Measurements from ENCODE around the gene CCDC6.
"Not testable (repeated sequence)": the region's sequence is repeated elsewhere in the genome, so short reads cannot be mapped to it uniquely, and the experiment has no call there.

CCDC6 gene

DNA sequence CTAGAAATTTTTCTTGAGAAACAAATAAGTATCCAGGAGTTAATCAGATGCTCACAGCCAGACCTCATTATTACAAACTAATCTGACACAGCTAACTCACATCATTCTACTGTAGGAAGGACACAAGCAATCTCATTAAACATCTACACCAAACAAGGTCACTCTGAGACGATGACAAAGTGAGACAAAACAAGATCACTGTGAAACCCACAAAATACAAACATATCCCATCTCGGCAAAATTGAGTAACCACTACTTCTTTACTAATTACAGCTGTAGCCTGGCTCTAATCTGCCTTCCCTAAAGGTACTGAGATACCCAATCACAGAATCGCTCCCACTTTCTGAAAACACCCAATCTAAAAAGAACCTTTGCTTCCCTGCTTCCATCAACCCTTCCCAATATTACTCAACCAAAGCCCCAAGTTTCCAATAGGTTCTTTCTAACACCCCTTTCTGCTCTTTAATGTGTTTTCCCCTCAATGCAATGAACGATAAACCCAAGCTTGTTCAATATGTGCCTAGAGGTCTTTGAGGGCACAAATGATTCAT lies 26.9 kb downstream of the CCDC6 start:
- no peak for DNase-seq

DNA sequence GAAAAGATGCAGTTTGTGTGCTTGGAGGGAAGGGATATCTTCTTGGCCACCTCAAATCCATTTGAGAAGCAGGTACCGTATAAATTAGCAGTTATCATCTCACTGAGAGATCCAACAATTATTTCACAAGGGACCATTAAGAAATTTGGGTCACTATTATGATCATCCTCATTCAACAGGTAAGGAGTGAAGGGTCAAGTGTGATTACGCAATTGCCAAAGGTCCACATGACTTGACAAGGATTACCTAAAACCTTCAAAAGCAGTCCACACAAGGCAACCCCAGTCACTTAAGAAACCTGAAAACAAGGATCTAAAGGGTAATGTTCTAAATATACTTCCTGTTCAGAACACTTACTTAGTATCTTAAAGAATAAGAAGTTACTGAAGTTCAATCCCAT lies 27.4 kb downstream of the CCDC6 start:
- no peak for DNase-seq

DNA sequence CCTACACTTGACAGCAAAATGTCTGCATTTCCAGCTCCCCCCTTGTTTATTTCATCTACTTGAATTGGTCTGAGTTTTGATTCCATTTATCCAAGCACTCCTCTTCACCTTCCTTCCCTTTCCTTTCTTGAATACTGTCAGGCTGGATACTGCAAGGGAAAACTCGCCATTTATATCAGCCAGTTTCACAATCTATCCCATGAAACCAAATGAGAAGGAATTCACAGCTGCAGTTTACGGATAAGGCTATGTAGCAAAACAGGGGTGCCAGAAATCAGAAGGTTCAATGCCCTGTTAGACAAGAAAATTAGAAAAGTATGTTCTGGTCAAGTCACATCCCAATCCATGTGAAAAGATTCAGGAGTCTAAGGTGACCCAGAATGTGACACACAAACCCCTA lies 28.1 kb downstream of the CCDC6 start:
- DNase-seq = no peak

DNA sequence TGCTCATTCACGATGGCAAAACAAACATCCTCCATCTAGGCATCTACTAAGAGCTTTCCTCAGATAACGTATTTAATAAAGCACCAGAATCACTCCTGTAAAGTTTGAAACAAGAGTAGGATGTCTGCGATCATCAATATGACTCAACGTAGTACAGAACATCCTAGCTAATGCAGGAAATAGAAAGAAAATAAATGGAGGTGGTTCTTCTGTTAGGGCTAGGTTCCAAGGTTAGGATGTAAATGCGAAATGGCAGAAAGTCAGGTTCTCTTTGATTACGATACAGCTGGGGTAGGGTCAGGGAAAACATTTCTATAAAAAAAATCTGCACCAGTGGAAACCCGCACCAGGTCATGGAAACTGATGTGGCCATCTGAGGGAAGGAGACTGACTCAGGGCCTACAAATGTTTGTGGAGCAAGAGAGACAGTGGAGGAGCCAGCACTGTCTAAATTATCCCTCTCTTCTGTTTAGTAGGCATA lies 29.1 kb downstream of the CCDC6 start:
- no peak for DNase-seq

DNA sequence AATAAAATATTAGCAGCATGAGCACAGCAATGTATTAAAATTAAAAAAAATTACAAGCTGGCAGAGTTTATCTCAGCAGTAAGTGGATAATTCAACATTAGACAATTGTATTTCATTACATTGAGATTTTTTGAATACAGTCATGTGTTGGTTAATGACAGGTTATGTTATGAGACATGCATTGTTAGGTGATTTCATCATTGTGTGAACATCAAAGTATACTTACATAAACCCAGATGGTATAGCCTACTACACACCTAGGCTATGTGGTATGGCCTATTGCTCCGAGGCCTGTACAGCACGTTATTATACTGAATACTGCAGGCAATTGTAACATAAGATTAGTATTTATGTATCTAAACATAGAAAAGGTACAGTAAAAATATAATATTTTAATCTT lies 29.7 kb downstream of the CCDC6 start:
- DNase-seq = no peak

DNA sequence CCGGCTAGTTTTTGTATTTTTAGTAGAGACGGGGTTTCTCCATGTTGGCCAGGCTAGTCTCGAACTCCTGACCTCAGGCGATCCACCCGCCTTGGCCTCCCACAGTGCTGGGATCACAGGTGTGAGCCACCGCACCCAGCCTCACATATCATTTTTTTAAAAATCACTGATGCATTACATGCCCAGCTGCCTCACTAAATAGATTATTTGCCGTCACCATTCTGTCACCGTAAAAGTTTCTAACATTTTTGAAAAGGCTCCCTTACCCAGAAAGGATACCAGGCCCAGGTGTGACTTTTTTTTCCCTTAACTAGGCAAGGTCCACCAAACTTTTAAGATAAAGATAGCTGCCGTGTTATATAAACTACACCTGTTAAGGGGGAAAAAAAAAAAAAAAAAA lies 30.1 kb downstream of the CCDC6 start:
- DNase-seq = not testable (repeated sequence)

DNA sequence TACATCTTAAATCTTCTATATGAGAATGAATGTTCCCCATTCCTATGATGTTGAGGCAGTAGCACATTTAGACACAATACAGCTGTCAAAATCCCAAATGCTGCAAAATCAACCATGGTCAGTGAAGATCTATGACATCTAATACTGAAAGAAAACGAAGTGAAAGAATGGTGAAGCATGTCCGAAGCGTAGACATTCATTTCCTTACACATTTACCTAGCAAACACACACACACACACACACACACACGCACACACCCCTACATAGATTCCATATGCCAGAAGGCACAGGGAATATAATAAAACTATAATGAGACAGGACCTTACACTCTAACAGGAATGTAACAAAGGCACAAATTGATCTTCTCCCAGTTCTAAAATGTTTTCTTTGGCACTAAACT lies 32.5 kb downstream of the CCDC6 start:
- no peak for DNase-seq

DNA sequence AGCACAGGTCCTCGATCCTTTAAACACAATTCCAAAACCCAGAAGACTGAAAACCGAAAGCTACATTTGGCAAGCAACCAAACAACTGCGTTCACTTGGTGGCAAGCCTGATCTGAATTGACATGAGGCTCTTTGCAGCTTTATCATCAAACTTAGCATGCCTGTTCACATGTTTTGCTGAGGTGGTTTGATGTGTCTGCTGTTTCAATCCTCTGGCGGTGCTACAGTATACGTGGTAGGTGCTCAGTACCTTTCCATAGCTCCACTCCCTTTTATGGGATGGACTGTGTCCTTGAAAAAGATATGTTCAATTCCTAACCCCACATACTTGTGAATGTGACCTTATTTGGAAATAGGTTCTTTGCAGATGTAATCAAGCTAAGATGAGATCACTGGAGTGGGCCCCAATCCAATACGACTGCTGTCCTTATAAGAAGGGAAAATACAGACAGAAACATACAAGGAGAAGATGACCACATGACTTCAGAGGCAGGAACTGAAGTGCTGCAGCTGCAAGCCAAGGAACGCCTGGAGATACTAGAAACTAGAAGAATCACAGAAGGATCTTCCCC lies 33.4 kb downstream of the CCDC6 start:
- DNase-seq = peak in 3 of 6 experiments; percentile 18 to 22 (median 19)

DNA sequence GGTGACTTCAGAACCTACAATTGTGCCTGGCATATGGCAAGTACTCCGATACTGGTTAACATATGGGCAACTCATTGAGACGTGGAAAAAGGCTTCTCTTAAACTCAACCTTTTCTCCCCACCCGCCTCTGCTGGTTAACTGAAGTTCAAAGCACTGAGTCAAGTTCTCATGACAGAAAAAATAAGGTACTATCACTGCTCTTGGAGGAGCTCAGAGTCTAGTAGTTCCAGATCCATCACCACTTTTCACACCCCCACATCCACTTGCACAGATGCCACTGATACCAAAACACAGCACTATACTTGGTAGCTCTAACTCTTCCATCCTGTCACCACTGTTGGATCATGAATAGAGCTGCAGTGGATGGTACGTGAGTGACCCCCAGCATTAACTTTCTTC lies 36.2 kb downstream of the CCDC6 start:
- no peak for DNase-seq

DNA sequence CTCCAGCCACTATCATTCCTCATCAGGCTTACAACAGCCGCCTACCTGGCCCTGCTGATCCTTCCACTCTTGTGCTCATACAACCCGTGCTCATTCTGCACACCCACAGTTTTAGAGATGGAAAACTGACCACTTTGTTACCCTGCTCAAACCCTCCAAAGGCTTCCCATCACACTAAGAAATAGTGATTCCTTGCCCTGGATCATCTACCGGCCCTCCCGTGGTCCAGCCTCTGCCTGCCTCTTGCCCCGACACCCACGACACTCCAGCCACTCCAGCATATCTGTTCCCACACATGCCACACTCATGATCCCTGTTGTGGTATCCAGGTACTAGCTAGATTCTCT lies 36.8 kb downstream of the CCDC6 start:
- DNase-seq = no peak

DNA sequence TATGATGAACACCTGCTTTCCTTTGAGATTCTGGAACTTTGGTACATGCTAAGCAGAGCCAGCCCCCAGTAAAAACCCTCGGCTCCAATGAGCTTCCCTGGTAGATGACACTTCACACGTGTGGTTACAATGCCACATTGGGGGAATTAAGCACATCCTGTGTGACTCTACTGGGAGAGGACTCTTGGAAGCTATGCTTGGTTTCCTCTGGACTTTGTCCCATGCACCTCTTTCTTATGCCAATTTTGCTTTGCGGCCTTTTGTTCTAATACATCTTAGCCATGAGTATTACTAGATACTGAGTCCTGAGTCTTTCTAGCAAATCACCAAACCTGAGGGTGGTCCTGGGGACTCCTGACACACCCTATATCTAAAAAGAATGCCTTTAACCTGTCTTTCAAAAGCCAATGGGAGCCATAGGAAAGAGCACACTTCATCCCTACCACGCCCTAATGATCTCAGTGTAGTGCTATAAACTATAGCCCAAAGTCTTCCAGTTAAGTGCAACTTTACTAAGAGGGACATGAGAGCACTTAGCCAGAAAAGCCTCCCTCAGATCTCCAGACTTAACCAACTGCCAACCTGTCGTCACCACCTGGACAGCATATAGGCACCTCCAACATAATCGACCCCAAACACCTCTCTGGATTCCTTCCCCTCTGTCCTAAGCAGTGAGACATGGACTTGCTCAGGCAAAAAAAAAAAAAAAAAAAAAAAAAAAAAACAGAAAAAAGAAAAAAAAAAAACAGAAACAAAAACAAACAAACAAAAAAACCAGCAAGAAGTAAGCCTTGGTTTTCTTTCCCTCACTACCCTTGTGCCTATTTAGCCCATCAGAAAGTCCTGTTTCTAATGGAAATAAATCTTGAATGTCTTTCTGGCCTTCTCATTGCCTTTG lies 37.4 kb downstream of the CCDC6 start:
- DNase-seq = no peak

DNA sequence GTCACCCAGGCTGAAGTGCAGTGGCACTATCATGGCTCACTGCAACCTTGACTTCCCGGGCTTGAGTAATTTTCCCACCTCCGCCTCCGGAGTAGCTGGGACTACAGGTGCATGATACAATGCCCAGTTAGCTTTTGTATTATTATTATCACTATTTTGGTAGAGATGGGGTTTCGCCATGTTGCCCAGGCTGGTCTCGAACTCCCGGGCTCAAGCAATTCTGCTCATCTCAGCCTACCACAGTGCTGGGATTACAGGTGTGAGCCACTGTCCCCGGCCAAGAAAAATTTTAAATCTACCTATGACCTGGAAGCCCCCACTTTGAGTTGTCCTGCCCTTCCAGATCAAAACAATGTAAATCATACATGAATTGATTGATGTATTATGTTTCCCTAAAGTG lies 38.8 kb downstream of the CCDC6 start:
- DNase-seq = no peak

DNA sequence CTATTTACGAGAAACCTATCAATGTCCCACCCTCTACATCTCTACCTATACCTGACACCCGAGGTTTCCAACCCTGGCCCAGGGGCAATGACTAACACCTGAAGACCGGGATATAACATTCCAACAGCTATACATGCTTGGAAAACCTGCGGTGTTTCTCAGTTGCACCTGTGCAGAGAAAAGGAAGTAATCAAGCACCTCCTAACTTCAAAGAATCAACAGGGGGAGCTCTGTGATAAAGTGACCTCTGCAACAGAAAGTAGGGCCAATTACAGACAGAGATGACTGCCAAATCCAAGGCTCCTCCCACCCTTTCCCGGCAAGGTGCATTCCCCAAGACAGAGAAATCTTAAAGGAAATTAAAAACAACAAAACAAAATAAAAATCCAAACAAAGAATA lies 41.3 kb downstream of the CCDC6 start:
- peak in 2 of 6 experiments; percentile 22 to 24 for DNase-seq

DNA sequence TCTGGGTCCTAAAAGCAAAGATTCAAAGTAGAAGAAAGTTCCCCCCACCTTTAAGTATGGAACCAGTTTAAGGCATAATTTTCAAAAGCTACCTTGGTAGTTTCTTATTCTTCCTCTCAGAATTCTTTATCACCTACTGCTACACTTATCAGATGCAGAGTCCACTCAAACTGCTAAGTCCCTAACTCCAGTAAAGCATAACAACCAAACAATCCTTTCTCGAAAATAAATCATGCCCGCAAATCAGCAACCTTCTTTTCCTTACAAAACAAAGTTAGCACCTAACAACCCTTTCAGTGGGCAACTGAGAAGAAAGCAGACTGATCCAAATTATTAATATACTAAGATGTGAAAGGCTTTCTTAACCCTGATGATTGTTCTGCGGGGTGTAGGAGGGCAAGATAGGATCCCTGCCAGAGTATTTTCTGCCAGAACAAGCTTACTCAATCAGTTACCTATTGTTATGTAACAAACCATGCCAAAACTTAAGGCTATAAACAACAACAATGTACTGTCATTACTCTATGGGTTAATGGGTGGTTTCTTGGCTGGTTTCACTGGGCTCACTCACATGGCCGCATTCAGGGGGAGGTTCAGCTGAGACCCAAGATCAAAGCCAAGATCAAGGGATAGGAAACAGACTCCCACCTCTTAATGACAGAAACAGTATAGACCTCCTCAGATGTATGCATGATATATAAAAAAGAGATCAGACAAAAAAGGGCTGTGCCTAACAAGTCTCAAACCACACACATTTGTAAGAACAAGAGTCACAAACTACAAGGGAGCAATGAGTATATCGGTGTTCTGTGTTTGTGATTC lies 42.0 kb downstream of the CCDC6 start:
- DNase-seq = peak in 1 of 6 experiments; percentile 22

DNA sequence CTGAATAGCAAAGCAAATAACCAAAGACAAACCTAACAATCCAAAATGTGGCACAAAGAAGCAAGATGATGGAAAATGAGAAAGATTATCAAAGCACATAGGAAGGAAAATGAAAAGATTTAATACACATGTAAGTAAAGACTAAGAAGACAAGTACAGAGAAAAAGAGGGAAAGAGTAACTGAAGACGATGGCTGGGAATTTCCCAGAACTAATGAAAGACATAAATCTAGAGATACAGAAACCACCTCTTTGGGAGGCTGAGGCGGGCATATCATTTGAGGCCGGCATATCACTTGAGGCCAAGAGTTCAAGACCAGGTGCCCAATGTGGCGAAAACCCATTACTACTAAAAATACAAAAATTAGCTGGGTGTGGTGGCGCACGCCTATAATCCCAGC lies 46.8 kb downstream of the CCDC6 start:
- no peak for DNase-seq

DNA sequence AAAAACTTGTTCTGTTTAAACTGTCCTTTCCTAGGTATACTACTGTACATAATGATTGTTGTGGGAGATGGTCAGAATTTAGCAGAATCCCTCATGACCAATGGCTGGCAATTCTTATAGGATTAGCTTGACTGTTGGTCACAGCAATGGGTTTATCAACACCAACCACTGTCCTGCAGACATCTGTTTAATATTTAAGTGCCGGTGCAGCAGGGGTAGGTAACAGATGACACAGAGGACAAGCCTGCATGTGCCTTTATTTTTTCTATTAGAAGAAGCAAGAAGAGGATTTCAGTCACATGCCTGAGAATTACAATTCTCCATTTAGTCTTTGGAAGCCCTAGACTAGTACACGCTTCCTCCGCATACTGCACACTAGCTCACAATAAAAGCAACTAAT lies 48.4 kb downstream of the CCDC6 start:
- no peak for DNase-seq

DNA sequence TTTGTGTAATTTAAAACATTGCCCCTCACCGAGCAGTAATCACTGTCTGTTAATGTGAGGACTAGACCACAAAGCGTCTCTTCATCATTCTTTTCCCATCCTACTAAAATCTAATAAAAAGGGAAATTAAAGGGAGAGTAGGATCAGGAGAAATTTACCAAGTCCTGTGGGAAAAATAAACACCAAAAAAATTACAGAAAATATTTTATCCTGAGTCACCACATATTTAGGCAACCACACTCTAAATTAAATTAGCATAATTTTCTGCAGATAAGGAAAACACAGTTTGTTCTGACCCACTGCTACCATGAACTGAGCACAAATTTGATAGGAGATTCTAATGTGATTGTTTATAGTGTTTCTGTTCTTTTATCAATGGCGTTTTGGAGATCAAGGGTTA lies 49.3 kb downstream of the CCDC6 start:
- DNase-seq = no peak

DNA sequence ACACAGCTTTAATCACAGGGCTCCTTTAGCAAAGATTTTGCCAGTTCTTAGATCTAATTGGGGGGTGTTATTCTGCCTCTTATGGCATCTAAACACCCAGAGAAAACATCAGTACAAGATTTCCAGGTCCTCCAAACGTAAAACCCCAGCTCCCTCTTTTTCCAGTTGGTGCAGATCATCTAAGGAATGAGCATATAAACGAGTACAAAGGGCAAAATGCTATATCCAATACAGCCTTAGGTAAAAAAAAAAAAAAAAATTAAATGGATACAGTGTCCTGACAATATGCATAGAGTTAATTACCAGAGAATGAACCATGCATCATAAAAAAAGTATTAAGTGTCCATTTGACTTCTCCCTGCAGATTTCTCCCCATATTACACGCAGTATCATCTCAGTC lies 50.3 kb downstream of the CCDC6 start:
- no peak for DNase-seq

DNA sequence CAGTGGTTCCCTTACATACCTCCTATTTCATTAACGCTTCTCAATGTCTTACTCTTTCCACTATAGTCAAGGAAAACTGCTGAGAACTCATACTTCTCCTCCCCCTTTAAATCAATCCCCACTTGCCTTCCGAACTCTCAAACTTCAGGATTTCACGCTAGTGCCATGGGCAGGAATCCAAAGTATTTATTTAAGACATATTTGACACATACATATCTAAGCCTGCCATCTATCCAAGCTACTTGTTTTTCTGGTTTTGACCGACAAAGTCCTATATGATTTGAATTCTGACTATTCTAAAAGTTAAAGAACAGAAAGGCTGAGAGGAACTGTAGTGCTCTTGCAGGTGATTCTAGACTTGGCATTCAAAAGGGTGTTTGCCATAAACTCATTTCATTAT lies 51.8 kb downstream of the CCDC6 start:
- no peak for DNase-seq

DNA sequence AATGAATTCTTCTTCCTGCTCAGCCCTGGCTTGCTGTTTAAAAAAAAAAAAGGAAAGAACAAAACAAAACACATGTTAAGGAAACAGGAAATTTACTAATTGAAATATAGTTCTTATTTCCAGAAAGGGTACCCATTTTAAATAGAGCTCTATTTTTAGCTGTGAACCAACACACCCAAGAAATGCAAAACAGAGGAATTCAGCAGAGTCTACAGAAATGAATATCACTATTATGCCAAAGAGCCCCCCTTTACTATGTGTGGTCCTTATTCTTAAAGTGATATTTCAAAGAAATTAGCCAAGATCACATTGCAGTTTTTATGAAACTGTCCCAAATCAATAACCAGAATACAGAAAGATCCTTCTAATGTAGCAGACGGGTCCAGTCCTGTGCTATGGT lies 53.7 kb downstream of the CCDC6 start:
- DNase-seq = no peak

DNA sequence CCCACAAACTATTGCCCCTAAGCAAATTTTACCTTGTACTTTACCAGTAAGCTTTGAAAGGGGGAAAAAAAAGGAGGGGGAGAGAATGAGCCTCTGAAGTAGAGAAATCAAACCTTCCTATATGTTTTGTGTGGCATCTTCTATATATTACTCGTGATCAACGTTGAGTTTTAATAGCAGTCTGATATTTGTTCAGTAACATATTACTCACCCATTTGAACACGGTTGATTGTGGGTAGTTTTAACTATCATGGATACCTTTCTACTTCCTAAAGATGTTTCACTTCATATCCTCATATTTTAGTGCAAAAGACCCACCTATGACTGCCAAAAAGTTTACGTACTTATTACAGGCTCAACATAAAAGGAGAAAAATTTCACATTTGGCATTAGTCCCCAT lies 54.5 kb downstream of the CCDC6 start:
- DNase-seq = no peak

DNA sequence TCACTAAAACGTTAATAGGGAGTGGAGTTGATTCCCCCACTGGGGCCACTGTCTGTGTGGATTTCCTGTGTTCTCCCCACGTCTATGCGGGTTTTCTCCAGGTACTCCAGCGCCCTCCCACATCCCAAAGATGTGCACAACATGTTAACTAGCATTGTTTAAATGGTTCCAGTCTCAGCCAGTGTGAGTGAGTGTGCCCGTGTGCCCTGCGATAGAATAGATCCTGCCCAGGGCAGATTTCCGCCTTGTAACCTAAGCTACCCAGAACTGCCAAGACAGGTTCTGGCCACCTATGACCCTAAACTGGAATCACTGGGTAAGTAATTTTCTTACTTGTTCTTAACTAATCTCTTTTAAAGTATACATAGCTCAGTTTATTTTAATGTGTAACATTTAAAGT lies 58.5 kb downstream of the CCDC6 start:
- DNase-seq = no peak

DNA sequence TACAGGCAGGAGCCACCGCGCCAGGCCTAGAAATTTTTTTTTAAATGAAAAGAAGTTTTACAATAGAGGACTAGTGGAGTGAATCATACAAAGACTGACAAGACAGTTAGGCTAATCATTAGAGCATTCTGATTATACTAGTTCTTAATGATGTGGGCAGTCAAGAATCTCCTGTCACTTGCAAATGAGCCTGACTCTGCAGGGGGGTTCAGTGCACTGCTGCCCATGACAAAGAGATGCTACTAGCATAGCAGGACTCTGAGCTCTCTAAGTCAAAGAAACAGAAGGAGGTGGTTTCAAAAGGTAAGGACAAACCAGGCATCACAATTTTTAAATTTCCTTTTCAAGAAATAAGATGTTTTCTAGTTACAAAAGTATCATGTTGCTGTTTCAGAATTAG lies 59.0 kb downstream of the CCDC6 start:
- DNase-seq = no peak

DNA sequence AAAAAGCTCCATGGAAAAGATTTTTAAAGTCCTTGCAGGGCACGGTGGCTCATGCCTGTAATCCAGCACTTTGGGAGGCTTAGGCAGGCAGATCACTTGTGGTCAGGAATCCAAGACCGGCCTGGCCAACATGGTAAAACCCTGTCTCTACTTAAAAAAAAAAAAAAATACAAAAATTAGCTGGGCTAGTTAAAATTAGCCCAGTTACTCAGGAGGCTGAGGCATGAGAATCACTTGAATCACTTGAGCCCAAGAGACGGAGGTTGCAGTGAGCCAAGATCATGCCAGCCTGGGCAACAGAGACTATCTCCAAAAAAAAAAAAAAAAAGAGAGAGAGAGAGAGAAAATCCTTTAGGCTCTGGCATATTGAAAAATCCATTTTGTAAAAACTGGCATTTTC lies 61.9 kb downstream of the CCDC6 start:
- no peak for DNase-seq

Data from stimulated activated naive CD4-positive, alpha-beta T cell (primary cell).